DMS114 treated with DMSO at 0.1 percent for 48 hours (cell line): ENCODE data around the gene MMP24.
"Not testable (repeated sequence)": the region's sequence is repeated elsewhere in the genome, so short reads cannot be mapped to it uniquely, and the experiment has no call there.

ENCODE experiments used
- DNase-seq: peaks from one replicate; lab custom pipeline; 2025; ENCODE audit not compliant: unreplicated experiment; lab: John Stamatoyannopoulos, UW

The MMP24 gene

GRCh38 chr20:35305682-35306556 is 79.4 kb downstream of the MMP24 start:
- no peak for DNase-seq

GRCh38 chr20:35306931-35307517 is 80.5 kb downstream of the MMP24 start:
- peak; percentile 47 for DNase-seq

DNA sequence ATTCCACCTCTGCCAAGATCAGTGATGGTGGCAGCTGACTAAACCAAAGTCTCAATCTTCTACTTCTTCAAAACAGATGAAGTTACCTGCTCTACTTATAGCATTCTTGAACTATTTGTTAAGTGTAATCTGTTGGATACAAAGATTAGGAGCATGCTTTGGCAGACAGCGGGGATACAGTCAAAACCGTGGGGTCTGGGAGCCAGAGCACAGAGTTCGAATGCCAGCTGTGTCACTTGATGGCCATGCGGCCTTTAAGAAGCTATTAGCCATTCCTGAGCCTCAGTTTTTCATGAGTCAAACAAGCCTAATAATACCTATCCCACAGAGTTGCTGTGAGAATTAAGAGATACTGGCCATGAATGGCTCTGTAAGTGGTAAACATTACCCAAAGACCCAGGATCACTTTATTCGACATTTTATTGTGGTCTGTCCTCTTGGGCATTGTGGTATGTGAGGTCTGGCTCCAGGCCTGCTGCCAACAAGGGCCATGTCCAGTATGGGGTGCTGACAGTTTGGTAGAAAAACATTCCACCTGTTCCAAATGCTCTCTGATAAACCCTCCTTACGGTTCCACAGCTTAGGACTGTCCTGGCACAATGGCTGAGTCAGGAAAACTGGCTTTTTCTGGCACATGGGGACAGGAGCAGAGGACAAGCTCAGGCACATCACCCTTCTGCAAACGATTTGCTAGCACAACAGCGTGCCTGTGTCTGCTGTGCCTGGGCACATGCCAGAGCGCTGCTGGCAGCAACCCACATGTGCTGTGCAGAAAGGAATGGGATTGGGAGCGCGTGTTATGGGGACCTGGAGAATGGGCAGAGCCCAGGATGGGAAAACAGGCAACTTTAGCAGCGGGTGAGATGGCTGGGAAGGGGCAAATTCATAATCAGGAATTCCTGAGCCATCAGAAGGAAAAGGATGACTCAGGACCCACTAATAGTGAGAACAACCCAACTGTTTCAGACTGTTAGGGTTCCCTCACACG is 81.5 kb downstream of the MMP24 start:
- no peak for DNase-seq

DNA sequence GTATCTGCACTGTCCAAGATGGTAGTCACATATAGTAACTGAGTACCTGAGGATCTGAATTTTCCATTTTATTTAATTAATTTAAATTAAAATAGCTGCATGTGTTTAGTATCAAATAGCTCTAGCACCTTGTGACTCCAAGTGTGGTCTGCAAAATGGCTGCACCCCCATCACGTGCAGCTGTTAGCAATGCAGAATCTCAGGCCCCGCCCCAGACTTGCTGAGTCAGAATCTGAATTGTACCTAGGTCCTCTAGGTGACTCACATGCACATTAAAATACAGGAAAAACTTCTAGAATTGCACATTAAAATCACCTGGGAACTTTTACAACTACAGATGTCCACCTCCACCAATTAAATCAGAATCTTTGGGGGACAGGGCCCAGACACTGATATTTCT is 84.9 kb downstream of the MMP24 start:
- no peak for DNase-seq

- DNase-seq, result no peak
Measured at GRCh38 chr20:35311822-35312221, 85.3 kb downstream of the MMP24 start.

DNA sequence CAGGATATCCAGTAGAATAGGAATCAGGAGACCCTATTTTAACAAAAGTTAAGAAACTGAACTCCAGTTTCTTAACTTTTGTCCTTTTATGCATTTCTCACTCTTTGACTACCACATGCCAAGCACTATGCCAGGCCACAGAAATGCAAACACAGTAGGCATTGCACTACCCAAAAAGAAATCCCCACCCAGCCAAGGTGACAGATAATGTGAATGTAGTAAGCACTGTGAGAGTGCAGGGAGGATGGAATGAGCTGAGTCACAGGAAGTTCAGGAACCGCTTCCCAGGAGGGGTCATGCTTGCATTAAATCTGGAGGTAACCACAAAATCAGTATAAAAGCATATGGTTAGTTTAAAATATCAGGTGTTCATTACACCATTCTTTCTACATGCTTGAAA is 85.8 kb downstream of the MMP24 start:
- DNase-seq, result no peak

DNA sequence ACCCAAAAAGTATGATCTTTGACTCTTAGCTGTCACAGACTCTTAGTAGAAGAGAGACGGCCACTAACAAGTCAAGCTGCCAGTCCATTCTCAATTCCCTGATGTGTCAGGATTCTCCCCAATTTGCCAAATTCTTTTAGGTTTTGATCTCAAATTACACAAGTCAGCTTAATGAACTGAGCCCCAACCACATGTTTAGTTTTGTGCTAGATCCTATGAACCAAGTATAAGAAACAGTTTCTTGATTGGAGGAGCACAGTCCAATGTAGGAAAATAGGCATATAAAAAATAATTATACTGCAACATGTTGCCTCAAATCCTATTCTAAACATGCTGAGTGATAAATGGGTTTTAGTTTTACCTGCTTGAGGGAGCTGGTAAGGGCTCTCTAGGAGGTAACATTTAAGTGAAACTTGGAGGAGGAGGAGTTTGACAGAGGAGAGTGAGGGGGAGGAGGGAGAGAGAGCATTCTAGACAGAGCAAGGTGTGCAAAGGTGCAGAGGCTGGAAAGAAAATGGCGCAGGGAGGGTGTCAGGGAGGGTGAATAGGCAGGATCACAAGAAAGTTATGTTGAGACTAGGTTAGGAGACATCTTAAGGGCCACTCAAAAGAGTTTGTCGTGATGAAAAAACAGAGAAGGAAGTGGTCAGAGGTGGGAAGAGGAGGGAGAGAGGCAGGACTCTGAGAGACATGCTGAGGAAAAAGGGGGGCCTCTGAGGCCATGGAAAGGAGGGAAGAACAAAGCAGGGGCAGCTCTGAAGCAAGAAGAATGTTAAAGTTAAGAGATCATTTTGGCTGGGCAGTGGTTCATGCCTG is 88.5 kb downstream of the MMP24 start:
- DNase-seq, result no peak

- not testable (repeated sequence) for DNase-seq
Measured at GRCh38 chr20:35315632-35316020, 89.1 kb downstream of the MMP24 start.

GRCh38 chr20:35316086-35316485 is 89.6 kb downstream of the MMP24 start:
- DNase-seq, result no peak

DNA sequence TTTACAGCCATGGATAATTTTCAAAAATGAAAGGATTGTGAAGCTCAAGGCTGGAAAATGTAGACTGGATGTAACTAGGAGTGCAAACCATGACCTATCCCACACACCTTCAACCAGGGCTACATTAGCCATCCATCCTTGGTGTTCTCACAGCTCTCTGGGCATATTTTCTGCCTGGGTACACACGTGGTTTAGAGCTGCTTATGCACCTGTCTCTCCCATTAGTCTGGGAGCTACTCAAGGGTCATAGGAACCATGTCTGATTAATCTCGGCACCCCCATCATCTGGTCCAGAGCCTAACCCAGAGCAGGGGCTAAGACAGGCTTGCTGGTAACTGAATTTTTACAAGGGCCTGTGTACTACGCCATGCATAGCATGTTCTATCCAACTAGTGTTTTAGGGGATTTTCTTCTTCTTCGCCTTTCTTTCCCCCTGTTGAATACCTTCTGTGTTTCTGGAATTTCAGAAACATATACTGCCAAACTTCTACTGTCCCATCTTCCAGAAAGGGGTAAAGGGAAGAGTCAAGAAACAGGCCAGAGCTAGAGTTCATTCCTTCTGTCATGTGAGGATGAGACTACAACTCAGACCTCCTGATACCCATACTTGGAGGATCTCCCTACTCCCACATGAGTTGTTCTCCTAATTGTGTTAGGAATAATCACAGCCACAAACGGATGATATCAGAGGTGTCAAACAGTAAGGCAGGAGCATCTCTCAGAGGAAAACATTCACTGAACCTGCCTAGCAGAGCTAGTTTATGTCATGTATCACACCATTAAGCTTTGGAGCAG is 91.1 kb downstream of the MMP24 start:
- DNase-seq, result no peak

DNA sequence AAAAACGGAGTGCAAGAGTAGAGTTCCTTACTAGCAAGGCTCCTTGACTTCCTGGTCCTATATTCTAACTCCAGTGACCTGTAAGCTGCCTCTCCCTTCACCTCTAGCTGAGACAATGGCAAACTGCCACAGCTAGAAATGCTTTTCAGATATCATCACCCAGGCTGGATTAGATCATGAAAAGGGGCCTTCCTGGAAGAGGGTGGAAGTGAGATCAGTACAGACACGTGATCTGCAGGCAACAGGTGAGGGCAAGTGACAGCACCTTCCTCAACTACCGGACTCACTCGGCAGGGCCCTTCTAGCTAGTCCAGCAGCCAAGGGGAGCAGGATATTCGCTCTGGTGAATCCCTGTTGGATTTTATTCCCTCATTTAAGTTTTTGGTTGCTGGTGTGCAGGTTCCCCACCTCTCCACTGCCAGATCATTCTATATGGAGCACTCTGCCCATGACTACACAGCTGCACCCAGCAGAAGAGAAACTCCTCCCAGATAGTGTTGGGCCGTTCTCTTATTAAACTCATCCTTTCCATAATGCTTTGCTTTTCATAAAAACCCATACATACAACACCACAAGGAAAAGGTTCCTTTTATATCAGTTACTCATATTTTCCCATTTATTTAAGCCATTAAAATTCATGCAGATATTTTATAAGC is 92.1 kb downstream of the MMP24 start:
- DNase-seq, result no peak

DNA sequence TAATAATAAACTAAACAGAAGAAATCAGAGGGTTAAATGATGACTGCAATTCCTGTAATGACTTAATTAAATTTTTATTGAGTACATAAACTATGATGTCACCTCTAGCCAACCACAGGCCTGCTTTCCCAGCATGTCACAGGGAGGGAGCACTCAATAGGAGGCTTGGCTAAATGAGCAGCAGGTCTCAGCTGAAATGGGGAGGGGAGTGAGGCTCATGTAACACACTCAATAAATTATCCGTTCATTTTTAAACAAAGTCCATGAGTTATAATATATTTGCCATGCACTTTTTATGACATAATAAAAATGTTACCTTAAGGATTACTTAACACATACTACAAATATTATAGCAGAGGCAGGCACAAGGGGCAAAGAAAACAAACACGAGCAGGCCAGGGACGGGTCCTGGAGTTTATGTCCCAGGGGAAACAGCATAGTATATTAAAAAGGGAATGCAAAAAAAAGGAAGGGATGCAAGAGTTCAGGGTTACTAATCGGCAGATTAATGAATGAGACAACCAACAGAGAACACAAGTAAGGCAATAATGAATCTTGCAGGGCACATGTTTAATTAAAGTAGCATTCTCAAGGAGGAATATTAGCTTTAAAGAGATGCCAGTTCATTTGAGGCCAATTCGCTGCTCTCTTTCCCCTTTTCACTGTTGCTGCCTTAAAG is 92.8 kb downstream of the MMP24 start:
- DNase-seq, result no peak

GRCh38 chr20:35319871-35320197 is 93.3 kb downstream of the MMP24 start:
- DNase-seq, result no peak

DNA sequence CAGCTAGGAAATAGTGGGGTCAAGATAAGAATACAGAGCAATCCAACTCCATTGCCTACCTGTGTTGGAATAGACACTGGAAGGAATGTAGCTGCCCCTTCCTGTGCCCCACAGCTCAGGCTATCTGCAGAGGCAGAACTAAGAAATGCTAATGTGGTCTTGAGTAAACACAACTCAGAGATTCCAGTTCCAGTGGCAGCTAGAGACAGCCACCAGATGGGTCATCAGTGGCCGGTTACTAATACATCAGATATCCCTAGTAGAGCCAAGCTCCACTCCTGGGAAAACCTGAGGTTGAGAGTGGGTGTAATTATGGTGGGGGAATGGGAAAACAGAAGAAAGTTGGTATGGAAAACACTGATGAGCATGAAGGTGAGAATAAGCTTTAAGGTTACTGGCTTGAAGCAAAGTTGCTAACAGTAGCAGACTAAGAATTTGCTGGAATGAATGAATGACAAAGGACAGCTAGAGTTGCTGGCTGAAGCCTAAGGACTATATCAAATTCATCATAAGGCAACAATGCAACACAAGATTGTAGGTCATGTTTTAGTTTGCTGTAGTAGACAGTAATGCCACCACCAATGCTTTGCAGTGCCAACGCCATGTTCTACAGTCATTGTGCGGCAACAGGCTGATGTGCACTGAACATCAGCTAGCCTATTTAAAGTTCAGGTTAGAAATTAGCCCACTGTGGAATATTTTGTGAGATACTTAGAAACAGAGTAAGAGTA is 94.1 kb downstream of the MMP24 start:
- no peak for DNase-seq

GRCh38 chr20:35325401-35325800 is 98.9 kb downstream of the MMP24 start:
- DNase-seq, result no peak

DNA sequence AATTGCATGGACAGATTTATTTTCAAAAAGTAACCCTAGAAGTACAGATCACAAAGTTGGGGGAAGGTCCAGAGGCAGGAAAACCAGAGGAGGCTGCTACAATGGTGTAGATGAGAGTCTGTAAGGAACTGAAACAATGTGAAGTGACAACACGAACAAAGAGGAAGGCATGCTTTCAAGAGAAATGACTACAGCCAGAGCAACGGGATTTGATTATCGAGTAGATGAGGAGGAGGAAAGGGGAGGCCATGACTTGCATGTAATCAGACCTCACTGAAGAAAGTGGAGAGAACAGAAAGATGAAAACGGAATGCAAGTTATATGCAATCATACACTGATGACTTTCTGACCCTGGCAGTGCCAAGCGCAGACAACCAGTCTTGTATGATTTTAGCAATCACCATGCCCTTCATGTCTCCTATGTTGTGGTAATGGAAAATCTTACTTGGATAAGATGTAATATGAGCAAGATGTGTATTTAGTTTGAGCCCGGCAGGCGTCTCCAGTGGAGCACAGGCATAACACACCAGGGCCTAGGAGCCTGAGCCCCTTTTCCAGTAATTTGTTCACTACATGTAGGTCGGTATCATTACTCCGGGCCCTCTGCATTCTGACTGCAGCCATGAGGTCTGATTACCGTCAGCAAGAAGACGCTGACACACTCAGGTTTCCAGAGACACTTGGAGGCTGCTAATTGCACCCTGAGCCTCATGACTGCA is 99.7 kb downstream of the MMP24 start:
- no peak for DNase-seq
